IPS-18c (cell line): Measurements from ENCODE around the gene MSL3B.

ENCODE experiments used
- H3K4me3 ChIP-seq: 2 replicates; pipeline ENCODE4 v1.7.0; 2013; ENCODE audit warnings: low read depth, mild to moderate bottlenecking, low read length, moderate library complexity; ENCODE audit not compliant: insufficient read depth
- H3K9me3 ChIP-seq: one replicate; pipeline ENCODE4 v1.6.1; 2013; ENCODE audit warnings: mild to moderate bottlenecking, low read length, moderate library complexity; ENCODE audit not compliant: control insufficient read depth, insufficient read depth

Gene MSL3B

GRCh38 chr2:233840520-233840919 lies 27.7 kb downstream of the MSL3B start:
- Histone ChIP-seq H3K4me3 (no peak overlapping the region), H3K9me3 (no peaks in the 10 kb centered on the region)

- Histone ChIP-seq H3K9me3 (no peaks in the 10 kb centered on the region), H3K4me3 (no peak overlapping the region)
These were observed 28.8 kb downstream of the MSL3B start for GRCh38 chr2:233839447-233839820.

- no peaks in the 10 kb centered on the region for H3K9me3 ChIP-seq
- H3K4me3 ChIP-seq: no peak overlapping the region
These were observed 29.3 kb downstream of the MSL3B start for GRCh38 chr2:233838726-233839446.

GRCh38 chr2:233838251-233838650 lies 29.9 kb downstream of the MSL3B start:
- Histone ChIP-seq H3K4me3 (no peak overlapping the region), H3K9me3 (no peaks in the 10 kb centered on the region)

GRCh38 chr2:233837694-233838229 lies 30.4 kb downstream of the MSL3B start:
- no peaks in the 10 kb centered on the region for H3K9me3 ChIP-seq
- no peak overlapping the region for H3K4me3 ChIP-seq

- no peak overlapping the region for H3K4me3 ChIP-seq
- no peaks in the 10 kb centered on the region for H3K9me3 ChIP-seq
These were observed 31.8 kb downstream of the MSL3B start for GRCh38 chr2:233836359-233836758.

- Histone ChIP-seq H3K4me3 (no peak overlapping the region), H3K9me3 (no peaks in the 10 kb centered on the region)
These were observed 32.7 kb downstream of the MSL3B start for GRCh38 chr2:233835230-233836186.

- H3K4me3 ChIP-seq: no peak overlapping the region
- no peaks in the 10 kb centered on the region for H3K9me3 ChIP-seq
These were observed 34.8 kb downstream of the MSL3B start for GRCh38 chr2:233833345-233833744.

GRCh38 chr2:233832869-233833311 lies 35.3 kb downstream of the MSL3B start:
- H3K9me3 ChIP-seq: no peaks in the 10 kb centered on the region
- no peak overlapping the region for H3K4me3 ChIP-seq

- Histone ChIP-seq H3K4me3 (no peak overlapping the region), H3K9me3 (no peaks in the 10 kb centered on the region)
These were observed 35.8 kb downstream of the MSL3B start for GRCh38 chr2:233832414-233832813.

- Histone ChIP-seq H3K9me3 (no peaks in the 10 kb centered on the region), H3K4me3 (no peak overlapping the region)
These were observed 36.3 kb downstream of the MSL3B start for GRCh38 chr2:233831861-233832260.

GRCh38 chr2:233831011-233831721 lies 37.0 kb downstream of the MSL3B start:
- no peaks in the 10 kb centered on the region for H3K9me3 ChIP-seq
- no peak overlapping the region for H3K4me3 ChIP-seq

GRCh38 chr2:233830111-233830802 lies 37.9 kb downstream of the MSL3B start:
- Histone ChIP-seq H3K4me3 (no peak overlapping the region), H3K9me3 (no peaks in the 10 kb centered on the region)

- no peak overlapping the region for H3K4me3 ChIP-seq
- H3K9me3 ChIP-seq: no peaks in the 10 kb centered on the region
These were observed 38.7 kb downstream of the MSL3B start for GRCh38 chr2:233829193-233830110.

- no peak overlapping the region for H3K4me3 ChIP-seq
- no peaks in the 10 kb centered on the region for H3K9me3 ChIP-seq
These were observed 39.5 kb downstream of the MSL3B start for GRCh38 chr2:233828546-233829192.
